ENCODE measurements around the gene PDCD7.
"Not testable (repeated sequence)": the region's sequence is repeated elsewhere in the genome, so short reads cannot be mapped to it uniquely, and the experiment has no call there.

The PDCD7 gene

GRCh38 chr15:65091946-65092770, 41.5 kb downstream of the PDCD7 start:
- no peak for DNase-seq (ENCODE audit: low spot score)

- no peak for DNase-seq (ENCODE audit: low spot score)
Observed at GRCh38 chr15:65089206-65089824, 44.3 kb downstream of the PDCD7 start.

- DNase-seq (ENCODE audit: low spot score) = no peak
Observed at GRCh38 chr15:65088643-65089021, 45.0 kb downstream of the PDCD7 start.

GRCh38 chr15:65087873-65088642, 45.5 kb downstream of the PDCD7 start:
- no peak for DNase-seq (ENCODE audit: low spot score)

GRCh38 chr15:65087411-65087810, 46.2 kb downstream of the PDCD7 start:
- DNase-seq (ENCODE audit: low spot score) = no peak

GRCh38 chr15:65086680-65087111, 46.9 kb downstream of the PDCD7 start:
- DNase-seq (ENCODE audit: low spot score) = no peak

GRCh38 chr15:65085990-65086679, 47.5 kb downstream of the PDCD7 start:
- no peak for DNase-seq (ENCODE audit: low spot score)

GRCh38 chr15:65085207-65085753, 48.3 kb downstream of the PDCD7 start:
- no peak for DNase-seq (ENCODE audit: low spot score)

GRCh38 chr15:65084500-65085206, 49.0 kb downstream of the PDCD7 start:
- DNase-seq (ENCODE audit: low spot score) = no peak

- no peak for DNase-seq (ENCODE audit: low spot score)
Observed at GRCh38 chr15:65083262-65083701, 50.3 kb downstream of the PDCD7 start.

- no peak for DNase-seq (ENCODE audit: low spot score)
Observed at GRCh38 chr15:65082303-65082953, 51.2 kb downstream of the PDCD7 start.

GRCh38 chr15:65081758-65082157, 51.9 kb downstream of the PDCD7 start:
- DNase-seq (ENCODE audit: low spot score) = no peak

- DNase-seq (ENCODE audit: low spot score) = no peak
Observed at GRCh38 chr15:65081270-65081669, 52.3 kb downstream of the PDCD7 start.

GRCh38 chr15:65079580-65079979, 54.0 kb downstream of the PDCD7 start:
- no peak for DNase-seq (ENCODE audit: low spot score)

- peak; percentile 64 for DNase-seq (ENCODE audit: low spot score)
Observed at GRCh38 chr15:65077981-65078352, 55.6 kb downstream of the PDCD7 start.

GRCh38 chr15:65077291-65077980, 56.2 kb downstream of the PDCD7 start:
- DNase-seq (ENCODE audit: low spot score) = no peak

- no peak for DNase-seq (ENCODE audit: low spot score)
Observed at GRCh38 chr15:65076486-65077290, 56.9 kb downstream of the PDCD7 start, which contains the start of gene KBTBD13. TSS of gene KBTBD13 (plus strand) at chr15:65076746. CDS start at chr15:65076816, 70 bp downstream.

- DNase-seq (ENCODE audit: low spot score) = not testable (repeated sequence)
Observed at GRCh38 chr15:65075607-65076395, 57.8 kb downstream of the PDCD7 start.

Measured in kidney capillary endothelial cell (primary cell).